ENCODE measurements around the gene KRTAP5-8. TPM values are rescaled to one million over a fixed set of nuclear protein-coding genes. Genes with fewer than 3 reads are reported as not detected.

KRTAP5-8 gene
- total RNA-seq, 1 experiment from 2014 or later, result not detected

- POLR2A ChIA-PET (ENCODE audit: unreplicated experiment), result no interaction called here
- no TSS peak for BruUV-seq (replicated peaks)
- no peak overlapping the region for H3K4me3 ChIP-seq (ENCODE audit: low read length)
- H4K20me1 ChIP-seq (ENCODE audit: low read length), result no peaks in the 10 kb centered on the region
- DNase-seq, result no peak
- H3K27ac ChIP-seq (ENCODE audit: low read length), result no peak overlapping the region
- no peaks in the 10 kb centered on the region for H3K79me2 ChIP-seq (ENCODE audit: low read length)
- no peaks in the 10 kb centered on the region for H3K9me2 ChIP-seq (replicated peaks; ENCODE audit: low read length)
- no peak overlapping the region for H2AFZ ChIP-seq (ENCODE audit: low read length)
- no peaks in the 10 kb centered on the region for H3K4me1 ChIP-seq (ENCODE audit: insufficient read depth, low read length)
- ATAC-seq, result no peak
- no peak overlapping the region for H3K4me2 ChIP-seq (ENCODE audit: low read length)
- H3K36me3 ChIP-seq (ENCODE audit: low read depth, low read length), result no peaks in the 10 kb centered on the region
- peaks cover 56% of the 10 kb centered on the region; the same call in 1 of the 2 replicates for H3K27me3 ChIP-seq (ENCODE audit: low read length)
- no peak overlapping the region for H3K9ac ChIP-seq (ENCODE audit: low read length)
- CTCF ChIA-PET, result no interaction called here
- H3F3A ChIP-seq (ENCODE audit: low read length, unreplicated experiment), result no peaks in the 10 kb centered on the region
- no peaks in the 10 kb centered on the region for H3K9me3 ChIP-seq (ENCODE audit: low read length)
- intact Hi-C loops (cut with micrococcal nuclease), result no loop called here
- TF ChIP-seq EZH2 (IDR thresholded peaks at IDR 0.05; ENCODE audit: low read length, unreplicated experiment), result no peak
- no peak for TF ChIP-seq EZH2phosphoT487 (IDR thresholded peaks at IDR 0.05; ENCODE audit: borderline replicate concordance, low read length)
- no peak for TF ChIP-seq CTCF (conservative IDR thresholded peaks at IDR 0.05; ENCODE audit: low read depth, low read length)
Measured at GRCh38 chr11:71548716-71549151, 10.9 kb downstream of the KRTAP5-8 start.

GRCh38 chr11:71551711-71552110 lies 13.9 kb downstream of the KRTAP5-8 start:
- H3K4me3 ChIP-seq (ENCODE audit: low read length), result no peak overlapping the region
- no peak overlapping the region for H2AFZ ChIP-seq (ENCODE audit: low read length)
- ATAC-seq (no peak), DNase-seq (no peak)
- H3F3A ChIP-seq (ENCODE audit: low read length, unreplicated experiment), result no peaks in the 10 kb centered on the region
- no peaks in the 10 kb centered on the region for H3K9me3 ChIP-seq (ENCODE audit: low read length)
- no peaks in the 10 kb centered on the region for H3K4me1 ChIP-seq (ENCODE audit: insufficient read depth, low read length)
- H3K27ac ChIP-seq (ENCODE audit: low read length), result no peak overlapping the region
- H3K4me2 ChIP-seq (ENCODE audit: low read length), result no peak overlapping the region
- CTCF ChIA-PET, result no interaction called here
- H3K36me3 ChIP-seq (ENCODE audit: low read depth, low read length), result no peaks in the 10 kb centered on the region
- TF ChIP-seq CTCF (conservative IDR thresholded peaks at IDR 0.05; ENCODE audit: low read depth, low read length) (no peak), EZH2 (IDR thresholded peaks at IDR 0.05; ENCODE audit: low read length, unreplicated experiment) (no peak), EZH2phosphoT487 (IDR thresholded peaks at IDR 0.05; ENCODE audit: borderline replicate concordance, low read length) (no peak)
- no TSS peak for BruUV-seq (replicated peaks)
- H3K79me2 ChIP-seq (ENCODE audit: low read length), result no peaks in the 10 kb centered on the region
- peaks cover 36% of the 10 kb centered on the region; the same call in 1 of the 2 replicates for H3K27me3 ChIP-seq (ENCODE audit: low read length)
- intact Hi-C loops (cut with micrococcal nuclease), result no loop called here
- no peak overlapping the region for H3K9ac ChIP-seq (ENCODE audit: low read length)
- H3K9me2 ChIP-seq (replicated peaks; ENCODE audit: low read length), result no peaks in the 10 kb centered on the region
- H4K20me1 ChIP-seq (ENCODE audit: low read length), result no peaks in the 10 kb centered on the region
- POLR2A ChIA-PET (ENCODE audit: unreplicated experiment), result no interaction called here

GRCh38 chr11:71554996-71555395 lies 17.2 kb downstream of the KRTAP5-8 start:
- H2AFZ ChIP-seq (ENCODE audit: low read length), result no peak overlapping the region
- H3K9me2 ChIP-seq (replicated peaks; ENCODE audit: low read length), result no peaks in the 10 kb centered on the region
- no peak overlapping the region for H3K9ac ChIP-seq (ENCODE audit: low read length)
- no TSS peak for BruUV-seq (replicated peaks)
- ChIA-PET CTCF (no interaction called here), POLR2A (ENCODE audit: unreplicated experiment) (no interaction called here)
- H3K4me3 ChIP-seq (ENCODE audit: low read length), result no peak overlapping the region
- intact Hi-C loops (cut with micrococcal nuclease), result no loop called here
- peaks cover 4% of the 10 kb centered on the region; the same call in 1 of the 2 replicates for H3K27me3 ChIP-seq (ENCODE audit: low read length)
- no peaks in the 10 kb centered on the region for H3K79me2 ChIP-seq (ENCODE audit: low read length)
- H4K20me1 ChIP-seq (ENCODE audit: low read length), result no peaks in the 10 kb centered on the region
- no peak overlapping the region for H3K4me2 ChIP-seq (ENCODE audit: low read length)
- H3K27ac ChIP-seq (ENCODE audit: low read length), result no peak overlapping the region
- no peak for TF ChIP-seq EZH2 (IDR thresholded peaks at IDR 0.05; ENCODE audit: low read length, unreplicated experiment)
- no peak for TF ChIP-seq EZH2phosphoT487 (IDR thresholded peaks at IDR 0.05; ENCODE audit: borderline replicate concordance, low read length)
- TF ChIP-seq CTCF (conservative IDR thresholded peaks at IDR 0.05; ENCODE audit: low read depth, low read length), result no peak
- DNase-seq (no peak), ATAC-seq (no peak)
- no peaks in the 10 kb centered on the region for H3K36me3 ChIP-seq (ENCODE audit: low read depth, low read length)
- no peaks in the 10 kb centered on the region for H3F3A ChIP-seq (ENCODE audit: low read length, unreplicated experiment)
- H3K9me3 ChIP-seq (ENCODE audit: low read length), result no peaks in the 10 kb centered on the region
- H3K4me1 ChIP-seq (ENCODE audit: insufficient read depth, low read length), result no peaks in the 10 kb centered on the region
